Measurements from ENCODE around the gene DYNLT2.

Gene DYNLT2

GRCh38 chr6:169710009-169710408 is 41.4 kb downstream of the DYNLT2 start:
- Histone ChIP-seq H4K91ac (ENCODE audit: low read depth, low read length) (no peak overlapping the region), H3K9me3 (ENCODE audit: insufficient read depth, low read depth, low read length) (no peaks in the 10 kb centered on the region), H3K4me2 (ENCODE audit: low read length) (no peak overlapping the region), H3K23ac (ENCODE audit: low read length) (no peak overlapping the region), H2AFZ (ENCODE audit: insufficient read depth, low read length, poor library complexity) (no peak overlapping the region), H4K8ac (ENCODE audit: low read depth, low read length) (no peak overlapping the region), H3K79me2 (ENCODE audit: control insufficient read depth, insufficient read depth, low read length, poor library complexity) (no peaks in the 10 kb centered on the region), H3K9ac (ENCODE audit: low read length) (no peak overlapping the region), H2BK5ac (ENCODE audit: low read depth, low read length, poor library complexity) (no peak overlapping the region), H3K36me3 (ENCODE audit: control insufficient read depth in 1 of 2, insufficient read depth in 2 of 2, low read length in 2 of 2) (peaks cover 12 to 19% of the 10 kb centered on the region in 2 experiments), H3K27me3 (ENCODE audit: insufficient read depth, low read length) (no peaks in the 10 kb centered on the region), H3K4ac (ENCODE audit: low read depth, low read length) (no peak overlapping the region), H2AK5ac (ENCODE audit: low read length) (no peak overlapping the region), H2BK12ac (ENCODE audit: low read length) (no peak overlapping the region), H3K18ac (ENCODE audit: low read length) (no peak overlapping the region), H3K27ac (ENCODE audit: low read depth, low read length) (no peak overlapping the region), H3K79me1 (ENCODE audit: low read length) (no peaks in the 10 kb centered on the region), H3K4me3 (ENCODE audit: low read depth, low read length) (no peak overlapping the region), H2BK120ac (ENCODE audit: insufficient read depth, low read length, poor library complexity) (no peak overlapping the region), H4K12ac (ENCODE audit: low read depth, low read length) (no peak overlapping the region), H3K4me1 (ENCODE audit: control insufficient read depth in 1 of 2, insufficient read depth in 2 of 2, low read length in 2 of 2) (no peaks in the 10 kb centered on the region), H3K14ac (ENCODE audit: low read length) (no peak overlapping the region)
- no peak for DNase-seq
- no CpG with 5 or more reads among the region's 3 CpGs for WGBS (ENCODE audit: extremely low coverage, insufficient coverage, insufficient read length)

GRCh38 chr6:169709293-169709692 is 42.1 kb downstream of the DYNLT2 start:
- Histone ChIP-seq H3K36me3 (ENCODE audit: control insufficient read depth in 1 of 2, insufficient read depth in 2 of 2, low read length in 2 of 2) (peaks cover 11 to 18% of the 10 kb centered on the region in 2 experiments), H3K4me3 (ENCODE audit: low read depth, low read length) (no peak overlapping the region), H3K4ac (ENCODE audit: low read depth, low read length) (no peak overlapping the region), H2BK120ac (ENCODE audit: insufficient read depth, low read length, poor library complexity) (no peak overlapping the region), H3K4me2 (ENCODE audit: low read length) (no peak overlapping the region), H2BK12ac (ENCODE audit: low read length) (no peak overlapping the region), H3K27ac (ENCODE audit: low read depth, low read length) (no peak overlapping the region), H3K27me3 (ENCODE audit: insufficient read depth, low read length) (no peaks in the 10 kb centered on the region), H4K8ac (ENCODE audit: low read depth, low read length) (no peak overlapping the region), H3K18ac (ENCODE audit: low read length) (no peak overlapping the region), H3K23ac (ENCODE audit: low read length) (no peak overlapping the region), H2AK5ac (ENCODE audit: low read length) (no peak overlapping the region), H2AFZ (ENCODE audit: insufficient read depth, low read length, poor library complexity) (no peak overlapping the region), H2BK5ac (ENCODE audit: low read depth, low read length, poor library complexity) (no peak overlapping the region), H3K79me1 (ENCODE audit: low read length) (no peaks in the 10 kb centered on the region), H3K9me3 (ENCODE audit: insufficient read depth, low read depth, low read length) (no peaks in the 10 kb centered on the region), H3K9ac (ENCODE audit: low read length) (no peak overlapping the region), H3K14ac (ENCODE audit: low read length) (no peak overlapping the region), H3K4me1 (ENCODE audit: control insufficient read depth in 1 of 2, insufficient read depth in 2 of 2, low read length in 2 of 2) (no peaks in the 10 kb centered on the region), H3K79me2 (ENCODE audit: control insufficient read depth, insufficient read depth, low read length, poor library complexity) (no peaks in the 10 kb centered on the region), H4K12ac (ENCODE audit: low read depth, low read length) (no peak overlapping the region), H4K91ac (ENCODE audit: low read depth, low read length) (no peak overlapping the region)
- DNase-seq, result no peak

- Histone ChIP-seq H3K27me3 (ENCODE audit: insufficient read depth, low read length) (no peaks in the 10 kb centered on the region), H3K4ac (ENCODE audit: low read depth, low read length) (no peak overlapping the region), H3K23ac (ENCODE audit: low read length) (no peak overlapping the region), H3K9ac (ENCODE audit: low read length) (no peak overlapping the region), H4K91ac (ENCODE audit: low read depth, low read length) (no peak overlapping the region), H3K4me3 (ENCODE audit: low read depth, low read length) (no peak overlapping the region), H2BK120ac (ENCODE audit: insufficient read depth, low read length, poor library complexity) (no peak overlapping the region), H2BK12ac (ENCODE audit: low read length) (no peak overlapping the region), H4K12ac (ENCODE audit: low read depth, low read length) (no peak overlapping the region), H3K14ac (ENCODE audit: low read length) (no peak overlapping the region), H2AFZ (ENCODE audit: insufficient read depth, low read length, poor library complexity) (no peak overlapping the region), H2AK5ac (ENCODE audit: low read length) (no peak overlapping the region), H3K79me2 (ENCODE audit: control insufficient read depth, insufficient read depth, low read length, poor library complexity) (peaks cover under 1% of the 10 kb centered on the region), H3K18ac (ENCODE audit: low read length) (no peak overlapping the region), H3K9me3 (ENCODE audit: insufficient read depth, low read depth, low read length) (no peaks in the 10 kb centered on the region), H2BK5ac (ENCODE audit: low read depth, low read length, poor library complexity) (no peak overlapping the region), H3K27ac (ENCODE audit: low read depth, low read length) (no peak overlapping the region), H3K79me1 (ENCODE audit: low read length) (no peaks in the 10 kb centered on the region), H3K4me1 (ENCODE audit: control insufficient read depth in 1 of 2, insufficient read depth in 2 of 2, low read length in 2 of 2) (peaks cover 0 to 2% of the 10 kb centered on the region in 2 experiments), H3K4me2 (ENCODE audit: low read length) (no peak overlapping the region), H4K8ac (ENCODE audit: low read depth, low read length) (no peak overlapping the region), H3K36me3 (ENCODE audit: control insufficient read depth in 1 of 2, insufficient read depth in 2 of 2, low read length in 2 of 2) (peaks cover 6 to 10% of the 10 kb centered on the region in 2 experiments)
- DNase-seq, result no peak
- WGBS (ENCODE audit: extremely low coverage, insufficient coverage, insufficient read length), result no CpG with 5 or more reads among the region's 2 CpGs
These were observed 43.6 kb downstream of the DYNLT2 start for GRCh38 chr6:169707772-169708171.

- Histone ChIP-seq H3K4me1 (ENCODE audit: control insufficient read depth in 1 of 2, insufficient read depth in 2 of 2, low read length in 2 of 2) (peaks cover 2 to 8% of the 10 kb centered on the region in 2 experiments), H2BK5ac (ENCODE audit: low read depth, low read length, poor library complexity) (no peak overlapping the region), H3K27ac (ENCODE audit: low read depth, low read length) (no peak overlapping the region), H3K18ac (ENCODE audit: low read length) (no peak overlapping the region), H2BK120ac (ENCODE audit: insufficient read depth, low read length, poor library complexity) (no peak overlapping the region), H3K9ac (ENCODE audit: low read length) (peak overlapping the region; percentile 93), H2BK12ac (ENCODE audit: low read length) (no peak overlapping the region), H3K27me3 (ENCODE audit: insufficient read depth, low read length) (no peaks in the 10 kb centered on the region), H2AFZ (ENCODE audit: insufficient read depth, low read length, poor library complexity) (peak overlapping the region; percentile 65), H3K36me3 (ENCODE audit: control insufficient read depth in 1 of 2, insufficient read depth in 2 of 2, low read length in 2 of 2) (peaks cover 5 to 13% of the 10 kb centered on the region in 2 experiments), H3K4ac (ENCODE audit: low read depth, low read length) (peak overlapping the region; percentile 70), H3K23ac (ENCODE audit: low read length) (peak overlapping the region; percentile 9), H3K4me2 (ENCODE audit: low read length) (peak overlapping the region; percentile 91), H3K9me3 (ENCODE audit: insufficient read depth, low read depth, low read length) (peaks cover 4% of the 10 kb centered on the region), H3K14ac (ENCODE audit: low read length) (no peak overlapping the region), H4K12ac (ENCODE audit: low read depth, low read length) (peak overlapping the region; percentile 93), H2AK5ac (ENCODE audit: low read length) (no peak overlapping the region), H3K79me1 (ENCODE audit: low read length) (peaks cover 10% of the 10 kb centered on the region), H4K8ac (ENCODE audit: low read depth, low read length) (peak overlapping the region; percentile 92), H3K4me3 (ENCODE audit: low read depth, low read length) (peak overlapping the region; percentile 94), H4K91ac (ENCODE audit: low read depth, low read length) (peak overlapping the region; percentile 68), H3K79me2 (ENCODE audit: control insufficient read depth, insufficient read depth, low read length, poor library complexity) (peaks cover 12% of the 10 kb centered on the region)
- no CpG with 5 or more reads among the region's 22 CpGs for WGBS (ENCODE audit: extremely low coverage, insufficient coverage, insufficient read length)
- no peak for DNase-seq
These were observed 48.5 kb downstream of the DYNLT2 start for GRCh38 chr6:169702840-169703246.
